Astrocyte of the spinal cord (primary cell): Measurements from ENCODE around the gene RASGRF2.

Source experiments
- DNase-seq: peaks from one replicate; pipeline ENCODE4 v3.0.0; 2011; ENCODE audit warnings: low read depth, low spot score
- H3K4me3 ChIP-seq: 2 replicates; pipeline ENCODE4 v1.5.1; 2011; ENCODE audit warnings: low read depth, mild to moderate bottlenecking, low read length, moderate library complexity
- CTCF ChIP-seq: IDR thresholded peaks from 2 replicates; pipeline ENCODE4 v1.5.1; 2012; ENCODE audit warnings: low read depth, mild to moderate bottlenecking, low read length, inconsistent platforms
- in situ Hi-C: cut with HindIII; loops from 2 replicates; pipeline ENCODE4 v1.10.0; 2017; ENCODE audit warnings: low sequenced_read_pairs

The RASGRF2 gene

GRCh38 chr5:80990971-80991370, 30.8 kb downstream of the RASGRF2 start:
- in situ Hi-C loops = no loop called here
- H3K4me3 ChIP-seq = no peak overlapping the region
- no peak for TF ChIP-seq CTCF
- no peak for DNase-seq

- DNase-seq = no peak
- no peak for TF ChIP-seq CTCF
- H3K4me3 ChIP-seq = no peak overlapping the region
- in situ Hi-C loops = no loop called here
Observed at GRCh38 chr5:80995908-80996307, 35.7 kb downstream of the RASGRF2 start.

GRCh38 chr5:80998590-80998979, 38.4 kb downstream of the RASGRF2 start:
- no peak for DNase-seq
- in situ Hi-C loops = no loop called here
- TF ChIP-seq CTCF = no peak
- H3K4me3 ChIP-seq = no peak overlapping the region

DNA sequence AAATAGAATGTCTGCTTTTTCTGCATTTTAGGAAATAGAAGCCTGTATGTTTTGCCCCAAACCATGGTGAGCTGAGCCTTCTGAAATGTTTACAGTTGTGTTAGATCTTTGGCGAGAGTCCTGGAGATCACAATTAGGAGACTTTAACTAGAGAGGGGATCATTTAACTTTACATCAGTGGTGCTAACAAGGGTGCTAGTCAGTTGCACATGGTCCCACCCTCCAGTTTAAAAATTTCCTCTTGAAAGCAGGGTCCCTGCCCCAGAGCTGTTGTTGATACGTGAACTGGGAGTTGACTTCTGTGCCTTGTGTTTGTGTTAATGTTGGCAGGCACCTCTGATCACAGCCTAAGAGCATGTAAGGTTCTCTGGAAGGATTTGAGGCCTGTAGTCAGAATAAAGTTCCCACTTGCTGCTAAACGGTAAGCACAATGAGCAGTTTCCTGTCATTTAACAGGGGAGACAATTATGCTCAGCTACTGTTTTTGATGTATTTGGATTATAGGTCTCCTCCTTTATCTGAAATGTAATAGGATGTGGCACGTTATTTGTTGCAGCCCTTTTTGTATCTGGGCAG, 43.7 kb downstream of the RASGRF2 start:
- H3K4me3 ChIP-seq = no peak overlapping the region
- no peak for TF ChIP-seq CTCF
- DNase-seq = no peak
- in situ Hi-C loops = no loop called here

DNA sequence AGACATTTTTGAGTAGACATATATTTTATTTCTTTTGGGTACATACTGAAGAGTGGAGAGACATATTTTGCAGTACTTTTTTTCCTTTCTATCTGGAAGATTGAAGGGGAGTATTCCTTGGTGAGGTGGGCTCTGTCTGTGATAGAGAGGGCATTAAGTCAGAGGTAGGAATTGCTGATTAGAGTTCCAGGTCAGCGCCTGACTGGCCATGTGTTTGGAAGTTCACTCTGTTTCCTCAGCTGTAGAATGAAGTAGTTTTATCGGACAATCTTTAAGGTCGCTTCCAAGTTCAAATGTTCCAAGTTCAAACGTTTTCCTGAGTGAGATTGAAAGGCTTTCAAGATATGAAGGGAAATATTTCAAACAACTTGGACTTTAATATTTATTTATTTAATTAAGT, 45.5 kb downstream of the RASGRF2 start:
- TF ChIP-seq CTCF = no peak
- in situ Hi-C loops = no loop called here
- no peak for DNase-seq
- H3K4me3 ChIP-seq = no peak overlapping the region

DNA sequence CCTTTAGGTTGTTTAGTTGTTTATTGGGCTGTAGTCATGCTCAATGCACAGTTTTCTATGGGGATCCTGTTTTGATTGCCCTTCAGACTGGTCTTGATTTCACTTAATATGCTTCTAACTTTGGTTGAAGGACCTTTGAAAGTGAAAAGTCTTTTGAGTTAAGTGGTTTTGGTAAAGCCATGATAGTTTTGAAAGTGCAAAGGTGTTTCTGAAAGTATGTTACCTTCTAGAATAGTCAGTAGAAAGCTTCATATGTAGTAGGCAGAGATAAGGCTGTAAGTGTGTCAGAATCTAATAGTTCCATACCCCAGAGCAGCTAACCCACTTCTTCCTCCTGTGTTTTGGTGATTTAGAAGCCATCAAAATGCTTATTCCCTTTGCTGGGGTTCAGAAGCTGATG, 46.1 kb downstream of the RASGRF2 start:
- no peak for TF ChIP-seq CTCF
- no peak overlapping the region for H3K4me3 ChIP-seq
- in situ Hi-C loops = no loop called here
- DNase-seq = no peak
